Kidney (tissue), 14 donors: ENCODE measurements around the gene MED27. TPM values are rescaled to one million over a fixed set of nuclear protein-coding genes. Genes with fewer than 3 reads are reported as not detected.
A peak's percentile ranks its signal among the peaks of the same experiment; 100 is the strongest.

Experiments
- DNase-seq, 5 donors: peaks; one replicate each; pipeline ENCODE4 v3.0.0-alpha.2; 2013 to 2020
- FAIRE-seq: peaks from 2 replicates; lab custom pipeline; 2012; peaks lifted over from hg19 to GRCh38; lab: Jason Lieb, UNC
- H3K27ac ChIP-seq, 2 donors: one replicate each; pipeline ENCODE4 v1.7.0; 2013; ENCODE audit warnings: low read depth in 2 of 2, low read length in 2 of 2, inconsistent platforms in 1 of 2
- H3K27me3 ChIP-seq: one replicate; pipeline ENCODE4 v1.7.1; 2013; ENCODE audit warnings: low read length, inconsistent platforms; ENCODE audit not compliant: control insufficient read depth, insufficient read depth
- H3K36me3 ChIP-seq, 3 donors: one replicate each; pipeline versions ENCODE4 v1.7.0 to v1.7.1; 2013; ENCODE audit warnings: low read length in 3 of 3, control low read depth in 1 of 3, inconsistent platforms in 1 of 3; ENCODE audit not compliant: insufficient read depth in 3 of 3, control insufficient read depth in 2 of 3
- H3K4me1 ChIP-seq, 3 donors: one replicate each; pipeline versions ENCODE4 v1.7.0 to v1.7.1; 2013; ENCODE audit warnings: low read length in 3 of 3, inconsistent platforms in 1 of 3, low read depth in 1 of 3; ENCODE audit not compliant: control insufficient read depth in 2 of 3, insufficient read depth in 2 of 3
- H3K4me3 ChIP-seq, 3 donors: one replicate each; pipeline versions ENCODE4 v1.7.0 to v1.8.1; 2013; ENCODE audit warnings: low read length in 3 of 3, control low read depth in 1 of 3, inconsistent platforms in 1 of 3
- H3K9ac ChIP-seq, 3 donors: one replicate each; pipeline versions ENCODE4 v1.7.0 to v1.7.1; 2013; ENCODE audit warnings: low read length in 3 of 3, control low read depth in 1 of 3, inconsistent platforms in 1 of 3
- H3K9me3 ChIP-seq, 3 donors: one replicate each; pipeline versions ENCODE4 v1.7.0 to v1.7.1; 2013; ENCODE audit warnings: low read length in 3 of 3, control low read depth in 1 of 3, inconsistent platforms in 1 of 3; ENCODE audit not compliant: control insufficient read depth in 2 of 3, insufficient read depth in 1 of 3
- intact Hi-C: fragments of 100-400 bp; cut with DNase I; formaldehyde crosslinking; loops from one replicate; pipeline ENCODE4 v1.11.1; 2022
- polyA plus RNA-seq: library from polyadenylated mRNA; stranded (reverse); fragments of 350-450 nt; fragmentation: Illumina TruSeq; extraction: RNeasy Lipid Tissue Mini Kit (QIAGEN cat#74804); gene quantifications from one replicate; pipeline ENCODE4 v1.2.3, GENCODE V29; 2014; ENCODE audit warnings: low read depth, low replicate concordance; ENCODE audit not compliant: insufficient read depth
- total RNA-seq: library from RNA; stranded (reverse); fragmentation: NEBNext Ultra II Directional; extraction: Animal tissue kit (Norgen Biotek cat#: 25700); gene quantifications from one replicate; pipeline ENCODE4 v1.2.1, GENCODE V29; 2021
- TF ChIP-seq, protein P1 (sequence below): IDR thresholded peaks from 3 replicates; pipeline ENCODE4 v1.5.1; 2012; ENCODE audit warnings: mild to moderate bottlenecking, moderate library complexity, borderline replicate concordance; ENCODE audit not compliant: insufficient read depth; ENCODE audit errors: extremely low read depth
- donor health status: control.
- donor health status: control.
- donor health status: control.
- donor health status: control.
- donor health status: control.
- donor health status: DM: yes; HTN: yes; CAD: no.
- donor health status: Normal renal cell carcinoma (clear cell type).

Gene MED27
- total and polyA plus RNA-seq, 2 donors from 2014 or later = 15.9 to 23.1 TPM

DNA sequence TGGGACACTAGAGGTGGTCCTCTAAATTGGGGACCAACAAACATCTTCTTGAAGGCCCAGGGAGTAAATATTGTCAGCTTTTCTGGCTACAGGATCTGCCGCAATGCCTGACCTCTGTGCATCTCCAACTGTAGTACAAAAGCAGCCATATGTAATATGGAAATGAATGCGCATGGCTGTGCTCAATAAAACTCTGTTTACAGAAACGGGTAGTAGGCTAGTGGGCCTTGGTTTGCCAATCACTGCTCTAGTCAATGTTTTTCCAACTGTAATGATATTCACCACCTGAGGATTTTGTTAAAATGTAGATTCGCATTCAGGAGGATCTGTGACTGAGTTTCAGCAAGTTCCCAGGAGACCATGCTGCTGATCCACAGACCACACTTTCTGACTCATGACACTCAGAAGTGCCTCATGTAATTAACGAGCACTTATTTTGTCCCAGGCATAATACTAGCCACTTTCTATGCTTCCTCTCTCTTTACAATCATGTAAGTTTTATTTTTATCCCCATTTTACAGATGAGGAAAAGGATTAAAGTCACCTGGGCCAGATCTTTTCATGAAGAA lies 96.9 kb downstream of the MED27 start:
- TF ChIP-seq, protein P1, sequence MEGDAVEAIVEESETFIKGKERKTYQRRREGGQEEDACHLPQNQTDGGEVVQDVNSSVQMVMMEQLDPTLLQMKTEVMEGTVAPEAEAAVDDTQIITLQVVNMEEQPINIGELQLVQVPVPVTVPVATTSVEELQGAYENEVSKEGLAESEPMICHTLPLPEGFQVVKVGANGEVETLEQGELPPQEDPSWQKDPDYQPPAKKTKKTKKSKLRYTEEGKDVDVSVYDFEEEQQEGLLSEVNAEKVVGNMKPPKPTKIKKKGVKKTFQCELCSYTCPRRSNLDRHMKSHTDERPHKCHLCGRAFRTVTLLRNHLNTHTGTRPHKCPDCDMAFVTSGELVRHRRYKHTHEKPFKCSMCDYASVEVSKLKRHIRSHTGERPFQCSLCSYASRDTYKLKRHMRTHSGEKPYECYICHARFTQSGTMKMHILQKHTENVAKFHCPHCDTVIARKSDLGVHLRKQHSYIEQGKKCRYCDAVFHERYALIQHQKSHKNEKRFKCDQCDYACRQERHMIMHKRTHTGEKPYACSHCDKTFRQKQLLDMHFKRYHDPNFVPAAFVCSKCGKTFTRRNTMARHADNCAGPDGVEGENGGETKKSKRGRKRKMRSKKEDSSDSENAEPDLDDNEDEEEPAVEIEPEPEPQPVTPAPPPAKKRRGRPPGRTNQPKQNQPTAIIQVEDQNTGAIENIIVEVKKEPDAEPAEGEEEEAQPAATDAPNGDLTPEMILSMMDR = no peak
- intact Hi-C loops = no loop called here
- Histone ChIP-seq H3K9me3 (no peaks in the 10 kb centered on the region), H3K27ac (no peak overlapping the region), H3K9ac (no peak overlapping the region), H3K27me3 (no peaks in the 10 kb centered on the region), H3K4me1 (no peaks in the 10 kb centered on the region), H3K36me3 (no peaks in the 10 kb centered on the region), H3K4me3 (no peak overlapping the region)
- FAIRE-seq (no peak), DNase-seq (no peak)

DNA sequence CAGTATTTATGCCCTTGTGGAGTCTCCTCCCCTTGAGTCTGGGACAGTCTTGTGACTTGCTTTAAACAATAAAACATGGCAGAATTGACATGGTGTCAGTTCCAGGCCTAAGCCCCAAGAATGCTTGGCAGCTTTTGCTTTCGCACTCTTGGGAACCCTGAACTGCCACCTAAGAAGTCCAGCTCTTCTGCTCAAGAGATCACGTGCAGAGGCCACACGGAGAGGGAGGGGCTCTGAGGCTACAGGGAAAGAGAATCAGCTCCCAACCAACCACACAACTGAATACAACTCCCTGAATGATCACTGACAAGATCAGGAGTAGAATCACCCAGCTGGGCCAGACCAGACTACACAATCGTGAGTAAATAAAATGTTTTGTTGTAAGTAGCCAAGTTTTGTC lies 97.6 kb downstream of the MED27 start:
- FAIRE-seq (no peak), DNase-seq (no peak)
- H3K27me3 ChIP-seq = no peaks in the 10 kb centered on the region
- intact Hi-C loops = no loop called here
- no peaks in the 10 kb centered on the region for H3K9me3 ChIP-seq
- H3K9ac ChIP-seq = no peak overlapping the region
- no peak overlapping the region for H3K4me3 ChIP-seq
- no peak overlapping the region for H3K27ac ChIP-seq
- no peaks in the 10 kb centered on the region for H3K4me1 ChIP-seq
- H3K36me3 ChIP-seq = no peaks in the 10 kb centered on the region
- TF ChIP-seq, protein P1 = no peak

DNA sequence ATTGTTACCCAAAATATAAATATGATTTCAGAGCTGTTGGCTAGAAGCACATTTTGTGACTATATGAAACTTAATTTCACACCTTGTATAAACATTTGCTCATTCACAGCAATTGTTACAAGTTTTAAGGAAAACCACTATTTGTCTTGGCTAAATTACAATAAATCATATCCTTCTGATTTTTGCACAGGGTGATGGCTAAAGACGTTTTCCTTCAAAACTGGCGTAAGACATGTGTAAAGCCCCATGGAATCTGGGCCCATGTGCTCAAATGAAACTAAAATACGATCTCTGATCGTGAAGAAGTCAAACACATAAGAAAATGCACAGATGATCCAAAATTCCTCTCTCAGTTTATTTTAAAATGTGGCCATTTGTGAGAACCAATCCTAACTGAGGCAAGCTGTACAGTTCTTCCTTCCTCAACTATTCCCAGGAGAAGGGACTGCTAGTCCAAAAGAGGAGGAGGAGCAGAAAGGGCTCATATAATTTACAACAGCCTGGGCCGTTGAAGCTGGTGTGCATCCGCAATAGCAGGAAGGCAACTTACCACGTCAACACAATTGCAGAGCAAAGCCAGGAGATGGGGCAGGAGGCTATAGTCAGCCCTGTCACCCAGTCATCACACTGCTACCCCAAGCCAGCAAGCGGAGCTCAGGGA lies 98.4 kb downstream of the MED27 start:
- Histone ChIP-seq H3K27me3 (no peaks in the 10 kb centered on the region), H3K27ac (no peak overlapping the region), H3K9me3 (no peaks in the 10 kb centered on the region), H3K4me3 (peak overlapping the region in 1 of 3 donors; percentile 4), H3K9ac (no peak overlapping the region), H3K4me1 (no peaks in the 10 kb centered on the region), H3K36me3 (no peaks in the 10 kb centered on the region)
- peak in 3 of 5 donors; percentile 33 to 62 (median 45) for DNase-seq
- no peak for FAIRE-seq
- intact Hi-C loops = no loop called here
- TF ChIP-seq, protein P1 = no peak
